T-cell (primary cell): Measurements from ENCODE around the gene CBX5. TPM values are rescaled to one million over a fixed set of nuclear protein-coding genes. Genes with fewer than 3 reads are reported as not detected.

Source experiments
- ATAC-seq, 4 experiments: fragments of 200-7000 bp in 3 of 4; fragments of 150-1000 bp in 1 of 4; cut with Tn5 transposase; replicated peaks in 1 of 4; 1 replicate in 3 of 4; 2 replicates in 1 of 4; pipeline ENCODE4 v1.10.0; 2021; ENCODE audit warnings: moderate library complexity in 3 of 4, mild to moderate bottlenecking in 2 of 4, moderate number of reproducible peaks in 1 of 4
- CTCF ChIA-PET, 2 donors: fragments of 300-600 bp; sonication (Branson Sonifier 250); formaldehyde crosslinking; loops; one replicate each; lab custom pipeline; 2022; ENCODE audit warnings: antibody characterized with exemption in 2 of 2; lab: Charles Lee
- POLR2A ChIA-PET, 2 donors: fragments of 300-600 bp; sonication (Branson Sonifier 250); formaldehyde crosslinking; loops; one replicate each; lab custom pipeline; 2022; ENCODE audit warnings: antibody characterized with exemption in 2 of 2; lab: Charles Lee
- DNase-seq, 35 experiments: peaks; one replicate each; pipeline versions ENCODE4 v3.0.0 to v3.0.0-alpha.2; 2013 to 2023
- H3K27ac ChIP-seq: one replicate; pipeline ENCODE4 v1.5.1; 2013; ENCODE audit warnings: low read length
- H3K27me3 ChIP-seq, 2 experiments: replicated peaks in 1 of 2; 1 replicate in 1 of 2; 2 replicates in 1 of 2; pipeline versions ENCODE4 v1.6.1 to v1.7.0; 2013; ENCODE audit warnings: low read length in 1 of 2, mixed read lengths in 1 of 2; ENCODE audit not compliant: control insufficient read depth in 2 of 2, insufficient read depth in 2 of 2; ENCODE audit errors: extremely low read depth in 1 of 2
- H3K36me3 ChIP-seq, 2 donors: 1 replicate in 1 of 2; 2 replicates in 1 of 2; pipeline versions ENCODE4 v1.6.1 to v1.7.0; 2013; ENCODE audit warnings: low read length in 1 of 2; ENCODE audit not compliant: control insufficient read depth in 2 of 2, insufficient read depth in 1 of 2; ENCODE audit errors: extremely low read depth in 1 of 2
- H3K4me1 ChIP-seq, 2 experiments: 1 replicate in 1 of 2; 2 replicates in 1 of 2; pipeline versions ENCODE4 v1.6.1 to v1.7.0; 2013; ENCODE audit warnings: low read length in 2 of 2, mixed read lengths in 1 of 2; ENCODE audit not compliant: insufficient read depth in 2 of 2, control insufficient read depth in 1 of 2; ENCODE audit errors: extremely low read depth in 1 of 2
- H3K4me3 ChIP-seq, 2 donors: 1 replicate in 1 of 2; 2 replicates in 1 of 2; pipeline versions ENCODE4 v1.5.1 to v1.7.0; 2013; ENCODE audit warnings: mild to moderate bottlenecking in 2 of 2, low read length in 1 of 2, moderate library complexity in 1 of 2; ENCODE audit not compliant: control insufficient read depth in 1 of 2; ENCODE audit errors: extremely low read depth in 1 of 2
- H3K9me3 ChIP-seq: 2 replicates; pipeline ENCODE4 v1.7.0; 2013
- H3K27ac Mint-ChIP-seq, 2 donors: one replicate each; pipeline ENCODE4 v1.8.0; 2020 to 2021; ENCODE audit warnings: mild to moderate bottlenecking in 2 of 2, mixed read lengths in 2 of 2
- H3K27me3 Mint-ChIP-seq, 2 donors: one replicate each; pipeline ENCODE4 v1.8.0; 2021 to 2022; ENCODE audit warnings: mixed read lengths in 2 of 2
- H3K36me3 Mint-ChIP-seq: one replicate; pipeline ENCODE4 v1.8.0; 2021; ENCODE audit warnings: mixed read lengths
- H3K4me1 Mint-ChIP-seq, 3 donors: one replicate each; pipeline ENCODE4 v1.8.0; 2020 to 2022; ENCODE audit warnings: mixed read lengths in 3 of 3, mild to moderate bottlenecking in 1 of 3
- H3K4me3 Mint-ChIP-seq, 3 donors: one replicate each; pipeline ENCODE4 v1.8.0; 2020 to 2022; ENCODE audit warnings: mild to moderate bottlenecking in 3 of 3, mixed read lengths in 3 of 3, moderate library complexity in 3 of 3
- H3K9me3 Mint-ChIP-seq, 3 donors: one replicate each; pipeline ENCODE4 v1.8.0; 2020 to 2022; ENCODE audit warnings: mixed read lengths in 3 of 3
- WGBS: methylation state at CpG from one replicate; pipeline ENCODE4 v1.1.5; 2013; ENCODE audit warnings: missing lambda C conversion rate; ENCODE audit not compliant: insufficient coverage; 5-methylcytosine and 5-hydroxymethylcytosine counted together
- total RNA-seq, 35 experiments: library from RNA in 6 of 35; stranded (reverse) in 6 of 35; fragments of 120-200 nt in 1 of 35; gene quantifications; one replicate each; pipeline versions ENCODE4 v1.2.1 to v1.2.4 and lab custom pipeline; 2013 to 2026

The CBX5 gene
- total RNA-seq, 5 donors from 2014 or later (not counting 1 experiment from before 2014, with no cell fraction given) = 43.8 to 54.5 (median 47.1) TPM

- Mint-ChIP-seq H3K36me3 (no peaks in the 10 kb centered on the region), H3K4me1 (peaks cover 14 to 20% (median 14%) of the 10 kb centered on the region in 3 donors), H3K9me3 (no peaks in the 10 kb centered on the region), H3K4me3 (no peak overlapping the region), H3K27me3 (no peaks in the 10 kb centered on the region), H3K27ac (no peak overlapping the region)
- ChIA-PET POLR2A (interaction anchor here in 1 of 2 donors (0.5 kb wide), 1 partner anchor 206 kb away, joined by 3 read pairs; no protein-coding TSS in a partner anchor), CTCF (interaction anchor here (0.5 to 1.9 kb wide), 5 partner anchors 13 to 183 kb away, joined by 4 to 7 read pairs (median 5); no protein-coding TSS in a partner anchor)
- WGBS = 100% methylated on average over 3 of the region's 4 CpGs
- no peaks in the 10 kb centered on the region for H3K36me3 ChIP-seq
- H3K4me3 ChIP-seq = no peak overlapping the region
- ATAC-seq = no peak
- H3K27me3 ChIP-seq = no peaks in the 10 kb centered on the region
- DNase-seq = no peak
- no peaks in the 10 kb centered on the region for H3K9me3 ChIP-seq
- no peaks in the 10 kb centered on the region for H3K4me1 ChIP-seq
- H3K27ac ChIP-seq = no peak overlapping the region
These were observed 14.5 kb downstream of the CBX5 start for GRCh38 chr12:54265364-54265812.

- no peaks in the 10 kb centered on the region for H3K27me3 Mint-ChIP-seq
- no peak overlapping the region for H3K4me3 Mint-ChIP-seq
- H3K9me3 Mint-ChIP-seq = no peaks in the 10 kb centered on the region
- ATAC-seq = no peak
- no peak overlapping the region for H3K4me3 ChIP-seq
- H3K27ac Mint-ChIP-seq = no peak overlapping the region
- ChIA-PET CTCF (interaction anchor here in 1 of 2 donors (0.6 to 1.2 kb wide), 2 partner anchors 11 to 204 kb away, joined by 3 to 5 read pairs; no protein-coding TSS in a partner anchor), POLR2A (interaction anchor here (0.6 to 1.1 kb wide), 2 partner anchors 9 to 720 kb away, joined by 3 to 5 read pairs; no protein-coding TSS in a partner anchor)
- H3K36me3 Mint-ChIP-seq = no peaks in the 10 kb centered on the region
- no peaks in the 10 kb centered on the region for H3K9me3 ChIP-seq
- peaks cover 7 to 14% of the 10 kb centered on the region in 2 experiments for H3K4me1 ChIP-seq
- H3K27me3 ChIP-seq = no peaks in the 10 kb centered on the region
- no peak for DNase-seq
- peaks cover 0 to under 1% of the 10 kb centered on the region in 2 donors for H3K36me3 ChIP-seq
- H3K27ac ChIP-seq = no peak overlapping the region
- 100% methylated on average over 3 of the region's 4 CpGs for WGBS
- H3K4me1 Mint-ChIP-seq = peaks cover 22 to 30% (median 30%) of the 10 kb centered on the region in 3 donors
These were observed 17.5 kb downstream of the CBX5 start for GRCh38 chr12:54262403-54262925.

DNA sequence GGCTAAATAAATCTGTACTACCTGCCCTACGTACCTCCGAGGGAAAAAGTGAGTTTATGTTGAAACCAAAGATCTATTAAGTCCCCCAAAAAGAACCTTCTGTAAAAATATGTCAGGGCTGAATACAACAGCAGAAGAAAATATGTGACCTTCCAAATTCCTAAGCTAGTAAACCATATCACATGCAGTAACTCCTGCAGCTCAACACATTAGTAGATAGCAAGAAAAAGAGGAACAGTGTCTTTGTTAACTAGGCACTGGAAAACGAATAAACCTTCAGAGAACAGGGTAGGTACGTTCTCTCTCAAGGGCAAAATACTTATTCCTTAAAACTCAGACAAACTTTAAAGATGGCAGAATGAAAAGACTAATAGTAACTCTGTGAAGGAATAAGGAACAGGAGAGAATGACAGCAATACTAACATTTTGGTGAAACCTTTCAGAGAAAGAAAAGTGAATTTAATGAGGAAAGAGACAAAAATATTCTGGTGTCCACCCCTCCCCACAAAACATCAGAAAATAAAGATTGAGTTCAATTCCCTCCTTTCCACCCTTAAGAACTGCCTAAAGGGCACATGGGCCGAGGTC lies 18.0 kb downstream of the CBX5 start:
- H3K27me3 Mint-ChIP-seq = no peaks in the 10 kb centered on the region
- ChIA-PET POLR2A (interaction anchor here in 1 of 2 donors (1.1 kb wide), 1 partner anchor 9 kb away, joined by 5 read pairs; no protein-coding TSS in a partner anchor), CTCF (interaction anchor here in 1 of 2 donors (1.2 kb wide), 1 partner anchor 10 kb away, joined by 5 read pairs; no protein-coding TSS in a partner anchor)
- H3K36me3 ChIP-seq = peaks cover 0 to 6% of the 10 kb centered on the region in 2 donors
- no CpG with 5 or more reads among the region's 5 CpGs for WGBS
- ATAC-seq (no peak), DNase-seq (no peak)
- H3K9me3 Mint-ChIP-seq = no peaks in the 10 kb centered on the region
- peaks cover 7 to 14% of the 10 kb centered on the region in 2 experiments for H3K4me1 ChIP-seq
- H3K4me3 Mint-ChIP-seq = no peak overlapping the region
- no peak overlapping the region for H3K27ac Mint-ChIP-seq
- no peaks in the 10 kb centered on the region for H3K27me3 ChIP-seq
- H3K9me3 ChIP-seq = no peaks in the 10 kb centered on the region
- H3K27ac ChIP-seq = no peak overlapping the region
- H3K4me3 ChIP-seq = no peak overlapping the region
- peaks cover 3% of the 10 kb centered on the region for H3K36me3 Mint-ChIP-seq
- peaks cover 22 to 30% (median 29%) of the 10 kb centered on the region in 3 donors for H3K4me1 Mint-ChIP-seq

- Histone ChIP-seq H3K4me3 (peak overlapping the region in 1 of 2 donors; percentile 26), H3K27ac (no peak overlapping the region), H3K27me3 (no peaks in the 10 kb centered on the region), H3K36me3 (peaks cover 0 to 20% of the 10 kb centered on the region in 2 donors), H3K4me1 (peaks cover 7 to 14% of the 10 kb centered on the region in 2 experiments), H3K9me3 (no peaks in the 10 kb centered on the region)
- no peaks in the 10 kb centered on the region for H3K9me3 Mint-ChIP-seq
- no peaks in the 10 kb centered on the region for H3K27me3 Mint-ChIP-seq
- ChIA-PET POLR2A (interaction anchor here (0.6 kb wide), 2 partner anchors 83 to 170 kb away, joined by 3 read pairs; no protein-coding TSS in a partner anchor), CTCF (interaction anchor here (0.5 to 1.2 kb wide), 5 partner anchors 8 to 75 kb away, joined by 3 to 4 read pairs (median 4); partner anchors contain the start of gene COPZ1 (in 1 of the 2))
- peaks cover 22 to 29% (median 26%) of the 10 kb centered on the region in 3 donors for H3K4me1 Mint-ChIP-seq
- peak overlapping the region; percentile 31 to 58 for H3K27ac Mint-ChIP-seq
- 100% methylated on average over 1 of the region's 11 CpGs for WGBS
- DNase-seq (peak in 33 of 35 experiments; percentile 8 to 65 (median 34)), ATAC-seq (peak in 3 of 4 experiments; percentile 70 to 96 (median 73))
- H3K4me3 Mint-ChIP-seq = peak overlapping the region; percentile 60 to 75 (median 63)
- H3K36me3 Mint-ChIP-seq = peaks cover 19% of the 10 kb centered on the region
These were observed 20.5 kb downstream of the CBX5 start for GRCh38 chr12:54259194-54260011.

DNA sequence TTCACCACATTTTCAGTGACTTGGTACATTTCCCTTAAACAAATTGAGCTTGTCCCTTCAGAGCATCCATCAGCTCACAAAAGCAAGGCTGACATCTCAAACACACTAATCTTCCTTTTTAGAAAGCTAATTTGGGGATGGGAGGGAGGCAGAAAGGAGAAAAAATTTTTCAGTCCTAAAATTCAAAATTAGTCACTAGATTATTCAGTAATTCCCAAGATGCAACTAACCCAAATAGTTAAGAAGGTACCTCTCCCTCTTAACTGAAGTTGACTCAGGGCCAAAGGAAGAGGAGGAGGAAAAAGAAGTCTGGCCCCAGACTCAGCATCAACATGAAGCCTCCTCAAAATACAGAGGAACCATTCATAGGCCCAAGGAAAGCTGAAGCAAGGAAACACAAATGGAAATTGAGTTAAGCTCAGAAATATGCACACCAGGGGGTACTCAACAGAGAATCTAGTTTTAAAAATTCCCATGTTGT lies 21.7 kb downstream of the CBX5 start:
- H3K27me3 Mint-ChIP-seq = no peaks in the 10 kb centered on the region
- H3K4me3 ChIP-seq = no peak overlapping the region
- peak overlapping the region in 1 of 2 donors; percentile 11 for H3K27ac Mint-ChIP-seq
- no peaks in the 10 kb centered on the region for H3K27me3 ChIP-seq
- ATAC-seq (no peak), DNase-seq (no peak)
- peaks cover 7 to 14% of the 10 kb centered on the region in 2 experiments for H3K4me1 ChIP-seq
- no peaks in the 10 kb centered on the region for H3K9me3 ChIP-seq
- H3K36me3 ChIP-seq = peaks cover 0 to 27% of the 10 kb centered on the region in 2 donors
- CTCF ChIA-PET = interaction anchor here in 1 of 2 donors (1.2 kb wide), 1 partner anchor 14 kb away, joined by 3 read pairs; no protein-coding TSS in a partner anchor
- no peak overlapping the region for H3K4me3 Mint-ChIP-seq
- H3K9me3 Mint-ChIP-seq = no peaks in the 10 kb centered on the region
- POLR2A ChIA-PET = interaction anchor here (0.6 to 0.7 kb wide), 4 partner anchors 67 to 85 kb away, joined by 3 read pairs; partner anchors contain the start of gene COPZ1 (in 1 of the 2)
- H3K4me1 Mint-ChIP-seq = peaks cover 22 to 29% (median 26%) of the 10 kb centered on the region in 3 donors
- H3K36me3 Mint-ChIP-seq = peaks cover 21% of the 10 kb centered on the region
- no peak overlapping the region for H3K27ac ChIP-seq
